GM23338 (cell line): Measurements from ENCODE around the gene SEMA4D.

Experiments
- CREB1 ChIP-seq: fragments of 250-450 bp; sonication (Bioruptor Pico); IDR thresholded peaks from 2 replicates; pipeline ENCODE4 v1.5.0; 2020; ENCODE audit warnings: low read depth, mild to moderate bottlenecking, moderate library complexity
- EZH2 ChIP-seq: fragments of 200-600 bp; sonication (generic); IDR thresholded peaks from one replicate; pipeline ENCODE4 v1.8.0; 2017; ENCODE audit warnings: antibody characterized with exemption, mild to moderate bottlenecking, low read depth; ENCODE audit not compliant: unreplicated experiment
- EZH2phosphoT487 ChIP-seq: fragments of 200-600 bp; sonication (generic); IDR thresholded peaks from one replicate; pipeline ENCODE4 v1.8.1; 2018; ENCODE audit warnings: antibody characterized with exemption; ENCODE audit not compliant: unreplicated experiment
- JUNB ChIP-seq: IDR thresholded peaks from one replicate; pipeline ENCODE4 v1.6.1; 2016; ENCODE audit warnings: antibody characterized with exemption; ENCODE audit not compliant: unreplicated experiment
- NANOG ChIP-seq: IDR thresholded peaks from 2 replicates; pipeline ENCODE4 v1.6.1; 2016; ENCODE audit warnings: antibody characterized with exemption, borderline replicate concordance
- POLR2AphosphoS5 ChIP-seq: IDR thresholded peaks from 2 replicates; pipeline ENCODE4 v1.6.1; 2016; ENCODE audit warnings: antibody characterized with exemption, low read depth
- REST ChIP-seq: IDR thresholded peaks from one replicate; pipeline ENCODE4 v1.6.1; 2018; ENCODE audit warnings: antibody characterized with exemption; ENCODE audit not compliant: unreplicated experiment
- STAT1 ChIP-seq: IDR thresholded peaks from one replicate; pipeline ENCODE4 v1.6.1; 2016; ENCODE audit warnings: antibody characterized with exemption; ENCODE audit not compliant: unreplicated experiment
- ZNF331 ChIP-seq: fragments of 250-450 bp; sonication (Bioruptor Pico); IDR thresholded peaks from 2 replicates; pipeline ENCODE4 v1.5.0; 2020; ENCODE audit warnings: low read depth, mild to moderate bottlenecking, moderate library complexity
- ZNF462 ChIP-seq: fragments of 250-450 bp; sonication (Bioruptor Pico); IDR thresholded peaks from 2 replicates; pipeline ENCODE4 v1.5.0; 2020; ENCODE audit warnings: mild to moderate bottlenecking, moderate library complexity
- TF ChIP-seq, protein P1 (sequence below), 2 experiments: fragments of 200-600 bp in 1 of 2; sonication (generic) in 1 of 2; conservative IDR thresholded peaks; 2 replicates each; pipeline versions ENCODE4 v1.5.1 to v1.6.1; 2016 to 2017; ENCODE audit warnings: antibody characterized with exemption in 2 of 2, low read depth in 2 of 2, mild to moderate bottlenecking in 2 of 2, moderate library complexity in 1 of 2
- TF ChIP-seq, protein P2 (sequence below): IDR thresholded peaks from 2 replicates; pipeline ENCODE4 v1.6.1; 2016; ENCODE audit warnings: antibody characterized with exemption

DNA sequence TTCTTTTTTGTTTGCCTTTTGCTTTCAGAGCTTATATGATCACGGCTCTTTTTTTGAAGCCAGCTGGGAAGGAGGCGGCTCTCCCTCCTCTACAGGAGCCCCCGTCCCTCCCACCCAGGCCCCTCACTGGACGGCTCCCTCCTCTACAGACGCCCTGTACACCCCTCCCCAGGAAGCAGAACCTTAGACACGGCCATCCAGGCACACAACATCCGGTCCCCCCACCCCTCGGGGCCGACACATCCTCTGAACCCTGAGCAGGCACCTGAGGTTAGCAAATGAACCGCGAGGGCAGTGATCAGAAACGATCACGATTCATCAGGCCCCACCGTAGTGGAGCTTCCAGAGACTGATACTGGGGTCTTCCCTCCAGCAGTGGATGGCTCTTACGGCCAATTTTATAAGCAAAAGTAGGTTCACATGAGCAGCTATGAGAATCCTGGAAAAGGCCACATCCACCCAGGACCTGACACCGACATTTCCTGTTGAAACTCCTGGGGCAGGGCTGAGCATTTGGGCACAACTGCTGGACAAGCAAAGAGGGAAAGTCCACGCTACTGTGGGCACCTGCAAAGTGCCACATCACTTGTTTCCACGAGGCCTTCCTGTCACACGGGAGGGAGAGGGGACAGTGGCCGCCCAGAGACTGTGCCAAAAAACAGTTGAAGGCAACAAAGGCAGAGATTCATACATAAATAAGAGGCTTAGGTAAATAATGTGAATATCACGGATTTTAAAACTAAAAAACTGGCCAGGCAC, 78.9 kb downstream of the SEMA4D start:
- TF ChIP-seq, protein P1, sequence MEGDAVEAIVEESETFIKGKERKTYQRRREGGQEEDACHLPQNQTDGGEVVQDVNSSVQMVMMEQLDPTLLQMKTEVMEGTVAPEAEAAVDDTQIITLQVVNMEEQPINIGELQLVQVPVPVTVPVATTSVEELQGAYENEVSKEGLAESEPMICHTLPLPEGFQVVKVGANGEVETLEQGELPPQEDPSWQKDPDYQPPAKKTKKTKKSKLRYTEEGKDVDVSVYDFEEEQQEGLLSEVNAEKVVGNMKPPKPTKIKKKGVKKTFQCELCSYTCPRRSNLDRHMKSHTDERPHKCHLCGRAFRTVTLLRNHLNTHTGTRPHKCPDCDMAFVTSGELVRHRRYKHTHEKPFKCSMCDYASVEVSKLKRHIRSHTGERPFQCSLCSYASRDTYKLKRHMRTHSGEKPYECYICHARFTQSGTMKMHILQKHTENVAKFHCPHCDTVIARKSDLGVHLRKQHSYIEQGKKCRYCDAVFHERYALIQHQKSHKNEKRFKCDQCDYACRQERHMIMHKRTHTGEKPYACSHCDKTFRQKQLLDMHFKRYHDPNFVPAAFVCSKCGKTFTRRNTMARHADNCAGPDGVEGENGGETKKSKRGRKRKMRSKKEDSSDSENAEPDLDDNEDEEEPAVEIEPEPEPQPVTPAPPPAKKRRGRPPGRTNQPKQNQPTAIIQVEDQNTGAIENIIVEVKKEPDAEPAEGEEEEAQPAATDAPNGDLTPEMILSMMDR (conservative IDR thresholded peaks at IDR 0.05; ENCODE audit: low read depth in 2 of 2), result no peak
- no peak for TF ChIP-seq EZH2phosphoT487
- no peak for TF ChIP-seq NANOG
- TF ChIP-seq REST, result no peak
- TF ChIP-seq EZH2, result no peak
- no peak for TF ChIP-seq JUNB
- no peak for TF ChIP-seq POLR2AphosphoS5
- TF ChIP-seq CREB1 (CRISPR knock-in tag), result no peak
- TF ChIP-seq ZNF462 (CRISPR knock-in tag), result no peak
- no peak for TF ChIP-seq STAT1
- TF ChIP-seq, protein P2, sequence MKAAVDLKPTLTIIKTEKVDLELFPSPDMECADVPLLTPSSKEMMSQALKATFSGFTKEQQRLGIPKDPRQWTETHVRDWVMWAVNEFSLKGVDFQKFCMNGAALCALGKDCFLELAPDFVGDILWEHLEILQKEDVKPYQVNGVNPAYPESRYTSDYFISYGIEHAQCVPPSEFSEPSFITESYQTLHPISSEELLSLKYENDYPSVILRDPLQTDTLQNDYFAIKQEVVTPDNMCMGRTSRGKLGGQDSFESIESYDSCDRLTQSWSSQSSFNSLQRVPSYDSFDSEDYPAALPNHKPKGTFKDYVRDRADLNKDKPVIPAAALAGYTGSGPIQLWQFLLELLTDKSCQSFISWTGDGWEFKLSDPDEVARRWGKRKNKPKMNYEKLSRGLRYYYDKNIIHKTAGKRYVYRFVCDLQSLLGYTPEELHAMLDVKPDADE, result no peak
- no peak for TF ChIP-seq ZNF331 (CRISPR knock-in tag)
